PFSK-1 (cell line): Measurements from ENCODE around the gene FANCD2OS.
A peak's percentile ranks its signal among the peaks of the same experiment; 100 is the strongest.

Source experiments
- FOXP2 ChIP-seq: optimal IDR thresholded peaks from 2 replicates; pipeline ENCODE3; 2011; ENCODE audit warnings: borderline replicate concordance, control low read depth, inconsistent platforms; ENCODE audit not compliant: insufficient read depth; ENCODE audit errors: extremely low read length, extremely low read depth
- POLR2AphosphoS5 ChIP-seq: IDR thresholded peaks from 2 replicates; pipeline ENCODE4 v1.6.1; 2012; ENCODE audit warnings: low read depth, mild to moderate bottlenecking, control low read depth, low read length, moderate library complexity
- REST ChIP-seq, 2 experiments: IDR thresholded peaks; 2 replicates each; pipeline versions ENCODE4 v1.6.1 to v1.8.0; 2011 to 2012; ENCODE audit warnings: low read depth in 2 of 2, low read length in 2 of 2, control low read depth in 1 of 2, inconsistent platforms in 1 of 2, mild to moderate bottlenecking in 1 of 2, moderate library complexity in 1 of 2; ENCODE audit not compliant: insufficient read depth in 1 of 2
- SIN3A ChIP-seq: IDR thresholded peaks from 2 replicates; pipeline ENCODE4 v1.6.1; 2012; ENCODE audit warnings: mild to moderate bottlenecking, low read length, moderate library complexity, borderline replicate concordance; ENCODE audit not compliant: insufficient read depth
- TAF1 ChIP-seq: IDR thresholded peaks from 2 replicates; pipeline ENCODE4 v1.6.1; 2012; ENCODE audit warnings: low read length, control low read depth, borderline replicate concordance; ENCODE audit not compliant: insufficient read depth

FANCD2OS gene

GRCh38 chr3:10122724-10123123 is 14.7 kb upstream of the FANCD2OS start:
- TF ChIP-seq SIN3A (no peak), REST (IDR thresholded peaks at IDR 0.05; ENCODE audit: insufficient read depth in 1 of 2, low read depth in 2 of 2, low read length in 2 of 2) (no peak), FOXP2 (no peak), TAF1 (no peak), POLR2AphosphoS5 (no peak)

GRCh38 chr3:10121064-10121463 is 13.0 kb upstream of the FANCD2OS start:
- TF ChIP-seq FOXP2 (no peak), POLR2AphosphoS5 (no peak)

GRCh38 chr3:10119376-10119775 is 11.3 kb upstream of the FANCD2OS start:
- no peak for TF ChIP-seq FOXP2
- no peak for TF ChIP-seq POLR2AphosphoS5
- no peak for TF ChIP-seq TAF1

GRCh38 chr3:10116928-10117327 is 8.9 kb upstream of the FANCD2OS start:
- TF ChIP-seq SIN3A (no peak), REST (IDR thresholded peaks at IDR 0.05; ENCODE audit: insufficient read depth in 1 of 2, low read depth in 2 of 2, low read length in 2 of 2) (no peak), POLR2AphosphoS5 (no peak), FOXP2 (no peak), TAF1 (no peak)

GRCh38 chr3:10116138-10116460 is 8.0 kb upstream of the FANCD2OS start:
- TF ChIP-seq SIN3A (no peak), TAF1 (peak; percentile 46; the same call in 1 of the 2 replicates), REST (IDR thresholded peaks at IDR 0.05; ENCODE audit: insufficient read depth in 1 of 2, low read depth in 2 of 2, low read length in 2 of 2) (no peak), FOXP2 (no peak)

GRCh38 chr3:10115326-10116137 is 7.5 kb upstream of the FANCD2OS start, which contains the start of gene BRK1:
Gene BRK1 (plus strand): TSS chr3:10115675. CDS start chr3:10115702, 27 bp downstream.
- TF ChIP-seq POLR2AphosphoS5: peak; percentile 96
- 0 out of 4 replicates have a peak, but pooled peaks of 1 of the 2 experiments have one; percentile 27 for TF ChIP-seq REST (IDR thresholded peaks at IDR 0.05; ENCODE audit: insufficient read depth in 1 of 2, low read depth in 2 of 2, low read length in 2 of 2)
- TF ChIP-seq TAF1: peak; percentile 88
- TF ChIP-seq FOXP2: no peak
